K562 (cell line): ENCODE measurements around the gene TP73. TPM values are rescaled to one million over a fixed set of nuclear protein-coding genes. Genes with fewer than 3 reads are reported as not detected.

Source experiments
- ARID1B ChIP-seq: fragments of 450-650 bp; IDR thresholded peaks from 2 replicates; pipeline ENCODE4 v1.6.1; 2016; ENCODE audit warnings: antibody characterized with exemption, mild to moderate bottlenecking, inconsistent platforms
- COPS2 ChIP-seq: fragments of 450-650 bp; conservative IDR thresholded peaks from 2 replicates; pipeline ENCODE4 v1.6.1; 2016; ENCODE audit warnings: mild to moderate bottlenecking, moderate library complexity
- E2F8 ChIP-seq: fragments of 450-650 bp; IDR thresholded peaks from 2 replicates; pipeline ENCODE4 v1.7.1; 2018; ENCODE audit warnings: mild to moderate bottlenecking, low read depth; ENCODE audit not compliant: partially characterized antibody
- ERF ChIP-seq: fragments of 450-650 bp; formaldehyde crosslinking; IDR thresholded peaks from 2 replicates; pipeline ENCODE4 v1.4.0; 2020; ENCODE audit warnings: mild to moderate bottlenecking, mixed read lengths
- HDAC6 ChIP-seq: IDR thresholded peaks from 2 replicates; pipeline ENCODE4 v1.6.1; 2012; ENCODE audit warnings: low read depth, mild to moderate bottlenecking, control low read depth, inconsistent platforms, low read length, moderate library complexity
- L3MBTL2 ChIP-seq: fragments of 450-650 bp; IDR thresholded peaks from 2 replicates; pipeline ENCODE4 v1.6.1; 2016; ENCODE audit warnings: mild to moderate bottlenecking, moderate library complexity
- MBD2 ChIP-seq: sonication (generic); IDR thresholded peaks from 2 replicates; pipeline ENCODE4 v1.6.1; 2016; ENCODE audit warnings: low read depth, borderline replicate concordance
- NFRKB ChIP-seq: fragments of 450-650 bp; IDR thresholded peaks from 2 replicates; pipeline ENCODE4 v1.6.1; 2016; ENCODE audit warnings: low read depth
- PCBP2 ChIP-seq: fragments of 200-400 bp; formaldehyde crosslinking; IDR thresholded peaks from 2 replicates; pipeline ENCODE4 v1.6.1; 2018; ENCODE audit warnings: low read length, low read depth, mild to moderate bottlenecking, moderate library complexity; ENCODE audit not compliant: poor library complexity, severe bottlenecking
- RFX7 ChIP-seq: fragments of 250-450 bp; sonication (Bioruptor Pico); IDR thresholded peaks from 2 replicates; pipeline ENCODE4 v1.5.1; 2021; ENCODE audit warnings: mild to moderate bottlenecking
- TGIF2 ChIP-seq: sonication (generic); formaldehyde crosslinking; IDR thresholded peaks from 2 replicates; pipeline ENCODE4 v1.8.1; 2022; ENCODE audit warnings: mild to moderate bottlenecking, missing genetic modification reagents, moderate library complexity
- THRA ChIP-seq: fragments of 450-650 bp; IDR thresholded peaks from 2 replicates; pipeline ENCODE4 v1.6.1; 2017; ENCODE audit warnings: mild to moderate bottlenecking, moderate library complexity
- ZNF444 ChIP-seq: fragments of 250-450 bp; sonication (Bioruptor Pico); IDR thresholded peaks from 2 replicates; pipeline ENCODE4 v1.4.0; 2020; ENCODE audit warnings: mild to moderate bottlenecking, moderate library complexity
- ZZZ3 ChIP-seq: fragments of 450-650 bp; IDR thresholded peaks from 2 replicates; pipeline ENCODE4 v1.6.1; 2016; ENCODE audit warnings: antibody characterized with exemption, mild to moderate bottlenecking, moderate library complexity
- polyA plus RNA-seq, 8 experiments: library from polyadenylated mRNA; depleted of rRNA in 4 of 8; stranded (reverse) in 5 of 8; unstranded in 3 of 8; fragments of >200 nt; fragmentation: Nextera tagmentation in 2 of 8; fragmentation: Illumina TruSeq in 1 of 8; extraction: Ambion mirVana in 2 of 8; extraction: Trizol in 1 of 8; gene quantifications; 2 replicates each; pipeline versions ENCODE4 v1.2.1 to v1.2.3, GENCODE V29; 2011 to 2014; ENCODE audit warnings: inconsistent platforms in 1 of 8, missing spikeins in 1 of 8
- total RNA-seq, 7 experiments: library from RNA; depleted of rRNA in 6 of 7; stranded (reverse); fragments of >200 nt in 6 of 7; fragmentation: Illumina TruSeq in 2 of 7; extraction: Trizol in 2 of 7; gene quantifications; 2 replicates each; pipeline versions ENCODE4 v1.2.1 to v1.2.3, GENCODE V29; 2011 to 2021; ENCODE audit warnings: low replicate concordance in 1 of 7
- TF ChIP-seq, protein P1 (sequence below): fragments of 450-650 bp; formaldehyde crosslinking; IDR thresholded peaks from 2 replicates; pipeline ENCODE4 v1.4.0; 2020; ENCODE audit warnings: mild to moderate bottlenecking, mixed read lengths
- TF ChIP-seq, protein P2 (sequence below): fragments of 250-450 bp; sonication (Bioruptor Pico); IDR thresholded peaks from 2 replicates; pipeline ENCODE4 v1.4.0; 2020; ENCODE audit warnings: mild to moderate bottlenecking, moderate library complexity
- TF ChIP-seq, protein P3 (sequence below): fragments of 250-450 bp; sonication (Bioruptor Pico); IDR thresholded peaks from 2 replicates; pipeline ENCODE4 v1.4.0; 2020; ENCODE audit warnings: mild to moderate bottlenecking, moderate library complexity

Gene TP73
- total and polyA plus RNA-seq, 9 of the 15 experiments (the other 6 are each of a cell fraction or from before 2014, with no cell fraction given): 0.07 to 1.6 (median 0.40) TPM; not detected in 2

DNA sequence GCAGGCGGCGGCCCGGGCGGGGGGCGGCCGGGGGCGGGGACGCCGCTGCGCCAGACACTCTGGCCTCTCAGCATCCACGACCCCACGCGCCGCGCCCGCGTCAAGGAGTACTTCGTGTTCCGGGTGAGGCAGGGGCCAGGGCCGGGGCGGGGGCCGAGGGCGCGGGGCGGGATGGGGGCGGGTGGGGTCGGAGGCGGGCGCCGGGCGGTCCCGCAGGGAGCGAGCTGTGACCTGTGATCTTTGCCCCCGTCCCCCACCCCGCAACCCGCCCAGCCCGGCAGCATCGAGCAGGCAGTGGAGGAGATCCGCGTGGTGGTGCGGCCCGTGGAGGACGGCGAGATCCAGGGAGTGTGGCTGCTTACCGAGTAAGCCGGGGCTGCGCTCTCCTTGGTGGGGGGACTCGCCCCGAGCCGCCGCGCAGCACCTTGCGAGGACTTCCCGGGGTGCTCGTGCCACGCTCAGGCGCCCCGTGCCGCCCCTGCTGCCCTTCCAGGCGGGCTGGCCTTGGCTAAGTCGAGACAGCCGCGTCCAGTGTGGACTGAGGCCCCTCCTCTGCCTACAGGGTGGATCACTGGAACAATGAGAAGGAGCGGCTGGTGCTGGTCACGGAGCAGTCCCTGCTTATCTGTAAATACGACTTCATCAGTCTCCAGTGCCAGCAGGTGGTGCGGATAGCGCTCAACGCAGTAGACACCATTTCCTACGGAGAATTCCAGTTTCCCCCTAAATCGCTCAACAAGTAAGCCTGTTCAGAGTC is 27.0 kb upstream of the TP73 start (continued):
- TF ChIP-seq, protein P1, sequence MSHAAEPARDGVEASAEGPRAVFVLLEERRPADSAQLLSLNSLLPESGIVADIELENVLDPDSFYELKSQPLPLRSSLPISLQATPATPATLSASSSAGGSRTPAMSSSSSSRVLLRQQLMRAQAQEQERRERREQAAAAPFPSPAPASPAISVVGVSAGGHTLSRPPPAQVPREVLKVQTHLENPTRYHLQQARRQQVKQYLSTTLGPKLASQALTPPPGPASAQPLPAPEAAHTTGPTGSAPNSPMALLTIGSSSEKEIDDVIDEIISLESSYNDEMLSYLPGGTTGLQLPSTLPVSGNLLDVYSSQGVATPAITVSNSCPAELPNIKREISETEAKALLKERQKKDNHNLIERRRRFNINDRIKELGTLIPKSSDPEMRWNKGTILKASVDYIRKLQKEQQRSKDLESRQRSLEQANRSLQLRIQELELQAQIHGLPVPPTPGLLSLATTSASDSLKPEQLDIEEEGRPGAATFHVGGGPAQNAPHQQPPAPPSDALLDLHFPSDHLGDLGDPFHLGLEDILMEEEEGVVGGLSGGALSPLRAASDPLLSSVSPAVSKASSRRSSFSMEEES (CRISPR knock-in tag): no peak
- TF ChIP-seq TGIF2 (CRISPR knock-in tag): no peak
- TF ChIP-seq THRA: no peak
- TF ChIP-seq COPS2: no peak
- no peak for TF ChIP-seq ZNF444 (CRISPR knock-in tag)
- TF ChIP-seq, protein P2, sequence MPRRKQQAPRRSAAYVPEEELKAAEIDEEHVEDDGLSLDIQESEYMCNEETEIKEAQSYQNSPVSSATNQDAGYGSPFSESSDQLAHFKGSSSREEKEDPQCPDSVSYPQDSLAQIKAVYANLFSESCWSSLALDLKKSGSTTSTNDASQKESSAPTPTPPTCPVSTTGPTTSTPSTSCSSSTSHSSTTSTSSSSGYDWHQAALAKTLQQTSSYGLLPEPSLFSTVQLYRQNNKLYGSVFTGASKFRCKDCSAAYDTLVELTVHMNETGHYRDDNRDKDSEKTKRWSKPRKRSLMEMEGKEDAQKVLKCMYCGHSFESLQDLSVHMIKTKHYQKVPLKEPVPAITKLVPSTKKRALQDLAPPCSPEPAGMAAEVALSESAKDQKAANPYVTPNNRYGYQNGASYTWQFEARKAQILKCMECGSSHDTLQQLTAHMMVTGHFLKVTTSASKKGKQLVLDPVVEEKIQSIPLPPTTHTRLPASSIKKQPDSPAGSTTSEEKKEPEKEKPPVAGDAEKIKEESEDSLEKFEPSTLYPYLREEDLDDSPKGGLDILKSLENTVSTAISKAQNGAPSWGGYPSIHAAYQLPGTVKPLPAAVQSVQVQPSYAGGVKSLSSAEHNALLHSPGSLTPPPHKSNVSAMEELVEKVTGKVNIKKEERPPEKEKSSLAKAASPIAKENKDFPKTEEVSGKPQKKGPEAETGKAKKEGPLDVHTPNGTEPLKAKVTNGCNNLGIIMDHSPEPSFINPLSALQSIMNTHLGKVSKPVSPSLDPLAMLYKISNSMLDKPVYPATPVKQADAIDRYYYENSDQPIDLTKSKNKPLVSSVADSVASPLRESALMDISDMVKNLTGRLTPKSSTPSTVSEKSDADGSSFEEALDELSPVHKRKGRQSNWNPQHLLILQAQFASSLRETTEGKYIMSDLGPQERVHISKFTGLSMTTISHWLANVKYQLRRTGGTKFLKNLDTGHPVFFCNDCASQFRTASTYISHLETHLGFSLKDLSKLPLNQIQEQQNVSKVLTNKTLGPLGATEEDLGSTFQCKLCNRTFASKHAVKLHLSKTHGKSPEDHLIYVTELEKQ (CRISPR knock-in tag): no peak
- no peak for TF ChIP-seq NFRKB
- TF ChIP-seq HDAC6: no peak
- no peak for TF ChIP-seq E2F8
- TF ChIP-seq, protein P3, sequence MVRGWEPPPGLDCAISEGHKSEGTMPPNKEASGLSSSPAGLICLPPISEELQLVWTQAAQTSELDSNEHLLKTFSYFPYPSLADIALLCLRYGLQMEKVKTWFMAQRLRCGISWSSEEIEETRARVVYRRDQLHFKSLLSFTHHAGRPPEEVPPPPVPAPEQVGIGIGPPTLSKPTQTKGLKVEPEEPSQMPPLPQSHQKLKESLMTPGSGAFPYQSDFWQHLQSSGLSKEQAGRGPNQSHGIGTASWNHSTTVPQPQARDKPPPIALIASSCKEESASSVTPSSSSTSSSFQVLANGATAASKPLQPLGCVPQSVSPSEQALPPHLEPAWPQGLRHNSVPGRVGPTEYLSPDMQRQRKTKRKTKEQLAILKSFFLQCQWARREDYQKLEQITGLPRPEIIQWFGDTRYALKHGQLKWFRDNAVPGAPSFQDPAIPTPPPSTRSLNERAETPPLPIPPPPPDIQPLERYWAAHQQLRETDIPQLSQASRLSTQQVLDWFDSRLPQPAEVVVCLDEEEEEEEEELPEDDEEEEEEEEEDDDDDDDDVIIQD: no peak
- TF ChIP-seq PCBP2: no peak
- TF ChIP-seq L3MBTL2: peak; percentile 39; the same call in 1 of the 2 replicates
- no peak for TF ChIP-seq ZZZ3
- no peak for TF ChIP-seq RFX7 (CRISPR knock-in tag)
- no peak for TF ChIP-seq ERF
- TF ChIP-seq ARID1B: peak; percentile 84
- TF ChIP-seq MBD2: no peak
